Omental fat pad (tissue), 4 donors: Measurements from ENCODE around the gene CYB561D1. TPM values are rescaled to one million over a fixed set of nuclear protein-coding genes. Genes with fewer than 3 reads are reported as not detected.

Experiments used
- ATAC-seq: fragments of 150-250 bp; one replicate; pipeline ENCODE4 v1.9.1; 2016; ENCODE audit warnings: mild to moderate bottlenecking, moderate library complexity; ENCODE audit not compliant: low FRiP score
- DNase-seq: peaks from one replicate; pipeline ENCODE4 v3.0.0-alpha.2; 2019; ENCODE audit warnings: low spot score
- CTCF ChIP-seq, 3 donors: fragments of 450-650 bp; IDR thresholded peaks; one replicate each; pipeline ENCODE4 v1.5.1; 2016 to 2017; ENCODE audit warnings: antibody characterized with exemption in 3 of 3, mild to moderate bottlenecking in 3 of 3, moderate library complexity in 2 of 3
- total RNA-seq, 4 donors: library from RNA; depleted of rRNA; stranded (reverse); fragments of >200 nt; gene quantifications; one replicate each; pipeline ENCODE4 v1.1.0, GENCODE V29; 2016

CYB561D1 gene
- total RNA-seq, 4 donors from 2014 or later: 6.1 to 12.0 (median 8.4) TPM

- DNase-seq (no peak), ATAC-seq (no peak)
- no peak for TF ChIP-seq CTCF (IDR thresholded peaks at IDR 0.05)
Measured at GRCh38 chr1:109535481-109535880, 41.6 kb downstream of the CYB561D1 start.

- DNase-seq (no peak), ATAC-seq (no peak)
- TF ChIP-seq CTCF (IDR thresholded peaks at IDR 0.05): no peak
Measured at GRCh38 chr1:109535971-109536491, 42.1 kb downstream of the CYB561D1 start.

GRCh38 chr1:109537450-109538178 lies 43.7 kb downstream of the CYB561D1 start:
- ATAC-seq: no peak
- no peak for TF ChIP-seq CTCF (IDR thresholded peaks at IDR 0.05)
- no peak for DNase-seq

GRCh38 chr1:109538827-109539555 lies 45.1 kb downstream of the CYB561D1 start:
- DNase-seq (no peak), ATAC-seq (no peak)
- TF ChIP-seq CTCF (IDR thresholded peaks at IDR 0.05): no peak

- no peak for ATAC-seq
- DNase-seq: no peak
- no peak for TF ChIP-seq CTCF (IDR thresholded peaks at IDR 0.05)
Measured at GRCh38 chr1:109539676-109540075, 45.8 kb downstream of the CYB561D1 start, which contains the start of gene GPR61. TSS of gene GPR61 (plus strand) at chr1:109539872. CDS start at chr1:109543023, 3,151 bp downstream.

GRCh38 chr1:109541102-109541501 lies 47.2 kb downstream of the CYB561D1 start:
- DNase-seq (no peak), ATAC-seq (no peak)
- no peak for TF ChIP-seq CTCF (IDR thresholded peaks at IDR 0.05)
